ENCODE data around the gene UBXN10. TPM values are rescaled to one million over a fixed set of nuclear protein-coding genes. Genes with fewer than 3 reads are reported as not detected.

Gene UBXN10
- total RNA-seq, result 1.9 TPM
- long read RNA-seq, full-length matches to known transcripts, result 2 of 3 reads
- long read RNA-seq, partial matches to known transcripts, result 0 of 3 reads
- long read RNA-seq, other reads (novel, unspliced or antisense), result 1 of 3 reads

- ATAC-seq (peak; percentile 59), DNase-seq (ENCODE audit: missing footprints) (peak; percentile 89)
- intact Hi-C loops (cut with DNase I), result no loop called here
Observed at GRCh38 chr1:20185834-20186782, at the start of gene UBXN10, which contains the start of gene PLA2G2C. TSS of gene UBXN10 (plus strand) at chr1:20186096. CDS start at chr1:20190562, 4,466 bp downstream. TSS of gene PLA2G2C (minus strand) at chr1:20186518. CDS start at chr1:20177363, 9,155 bp downstream.

- no peak for ATAC-seq
- intact Hi-C loops (cut with DNase I), result no loop called here
- DNase-seq (ENCODE audit: missing footprints), result no peak
Observed at GRCh38 chr1:20136249-20136648, 49.6 kb upstream of the UBXN10 start.

- no peak for ATAC-seq
- DNase-seq (ENCODE audit: missing footprints), result no peak
- intact Hi-C loops (cut with DNase I), result no loop called here
Observed at GRCh38 chr1:20137055-20137454, 48.8 kb upstream of the UBXN10 start.

GRCh38 chr1:20137604-20138003, 48.3 kb upstream of the UBXN10 start:
- no peak for DNase-seq (ENCODE audit: missing footprints)
- intact Hi-C loops (cut with DNase I), result no loop called here

GRCh38 chr1:20138346-20138745, 47.5 kb upstream of the UBXN10 start:
- intact Hi-C loops (cut with DNase I), result no loop called here
- ATAC-seq (no peak), DNase-seq (ENCODE audit: missing footprints) (no peak)

More at GRCh38 chr1:20137604-20138003, 48.3 kb upstream of the UBXN10 start:
- no peak for ATAC-seq

GRCh38 chr1:20138961-20139550, 46.8 kb upstream of the UBXN10 start, which contains the start of gene PLA2G2F:
TSS of gene PLA2G2F (plus strand) at chr1:20139323. CDS start at chr1:20139428, 105 bp downstream.
- intact Hi-C loops (cut with DNase I), result no loop called here
- DNase-seq (ENCODE audit: missing footprints) (no peak), ATAC-seq (no peak)

GRCh38 chr1:20139776-20140612, 45.9 kb upstream of the UBXN10 start:
- DNase-seq (ENCODE audit: missing footprints) (no peak), ATAC-seq (no peak)
- intact Hi-C loops (cut with DNase I), result no loop called here

- no peak for DNase-seq (ENCODE audit: missing footprints)
Observed at GRCh38 chr1:20141001-20141400, 44.9 kb upstream of the UBXN10 start.

GRCh38 chr1:20141466-20141865, 44.4 kb upstream of the UBXN10 start:
- intact Hi-C loops (cut with DNase I), result no loop called here
- ATAC-seq, result no peak
- no peak for DNase-seq (ENCODE audit: missing footprints)

More at GRCh38 chr1:20141001-20141400, 44.9 kb upstream of the UBXN10 start:
- ATAC-seq, result no peak
- intact Hi-C loops (cut with DNase I), result no loop called here

- intact Hi-C loops (cut with DNase I), result no loop called here
- no peak for DNase-seq (ENCODE audit: missing footprints)
- no peak for ATAC-seq
Observed at GRCh38 chr1:20142001-20142710, 43.7 kb upstream of the UBXN10 start.

- intact Hi-C loops (cut with DNase I), result no loop called here
- DNase-seq (ENCODE audit: missing footprints), result no peak
- no peak for ATAC-seq
Observed at GRCh38 chr1:20143318-20143717, 42.6 kb upstream of the UBXN10 start.

- ATAC-seq, result no peak
- intact Hi-C loops (cut with DNase I), result no loop called here
- no peak for DNase-seq (ENCODE audit: missing footprints)
Observed at GRCh38 chr1:20143734-20144565, 41.9 kb upstream of the UBXN10 start.

- no peak for DNase-seq (ENCODE audit: missing footprints)
- ATAC-seq, result no peak
- intact Hi-C loops (cut with DNase I), result no loop called here
Observed at GRCh38 chr1:20147846-20148570, 37.9 kb upstream of the UBXN10 start.

GRCh38 chr1:20148571-20149500, 37.1 kb upstream of the UBXN10 start:
- ATAC-seq, result no peak
- DNase-seq (ENCODE audit: missing footprints), result no peak
- intact Hi-C loops (cut with DNase I), result no loop called here

- intact Hi-C loops (cut with DNase I), result loop anchor here (5.0 kb wide), 1 partner anchor 172 kb away; the partner anchor contains the start of gene PLA2G2A
- DNase-seq (ENCODE audit: missing footprints), result no peak
- no peak for ATAC-seq
Observed at GRCh38 chr1:20149601-20150325, 36.1 kb upstream of the UBXN10 start.

All from Right ventricle myocardium inferior (tissue), 1 donor.